Measurements from ENCODE around the gene SMIM13.

The SMIM13 gene

GRCh38 chr6:11093626-11094410, at the start of gene SMIM13:
Gene SMIM13, plus strand, starts transcription at chr6:11093834. Its CDS starts 480 bp downstream, at chr6:11094314.
- peak; percentile 87 to 90 for DNase-seq (ENCODE audit: low read depth in 1 of 2, low spot score in 1 of 2)

- DNase-seq (ENCODE audit: low read depth in 1 of 2, low spot score in 1 of 2): no peak
Observed at GRCh38 chr6:11043961-11044711, 49.5 kb upstream of the SMIM13 start, which contains the start of gene ELOVL2. Gene ELOVL2, minus strand, starts transcription at chr6:11044305. Its CDS starts 75 bp downstream, at chr6:11044230.

- no peak for DNase-seq (ENCODE audit: low read depth in 1 of 2, low spot score in 1 of 2)
Observed at GRCh38 chr6:11044712-11045167, 48.9 kb upstream of the SMIM13 start.

- no peak for DNase-seq (ENCODE audit: low read depth in 1 of 2, low spot score in 1 of 2)
Observed at GRCh38 chr6:11050731-11051130, 42.9 kb upstream of the SMIM13 start.

- DNase-seq (ENCODE audit: low read depth in 1 of 2, low spot score in 1 of 2): no peak
Observed at GRCh38 chr6:11053307-11053706, 40.3 kb upstream of the SMIM13 start.

- DNase-seq (ENCODE audit: low read depth in 1 of 2, low spot score in 1 of 2): no peak
Observed at GRCh38 chr6:11054722-11055121, 38.9 kb upstream of the SMIM13 start.

GRCh38 chr6:11055127-11055627, 38.5 kb upstream of the SMIM13 start:
- no peak for DNase-seq (ENCODE audit: low read depth in 1 of 2, low spot score in 1 of 2)

- DNase-seq (ENCODE audit: low read depth in 1 of 2, low spot score in 1 of 2): no peak
Observed at GRCh38 chr6:11056871-11057270, 36.8 kb upstream of the SMIM13 start.

GRCh38 chr6:11058406-11058805, 35.2 kb upstream of the SMIM13 start:
- DNase-seq (ENCODE audit: low read depth in 1 of 2, low spot score in 1 of 2): no peak

GRCh38 chr6:11062083-11062482, 31.6 kb upstream of the SMIM13 start:
- DNase-seq (ENCODE audit: low read depth in 1 of 2, low spot score in 1 of 2): no peak

GRCh38 chr6:11062715-11063114, 30.9 kb upstream of the SMIM13 start:
- DNase-seq (ENCODE audit: low read depth in 1 of 2, low spot score in 1 of 2): no peak

- DNase-seq (ENCODE audit: low read depth in 1 of 2, low spot score in 1 of 2): no peak
Observed at GRCh38 chr6:11064836-11065235, 28.8 kb upstream of the SMIM13 start.

GRCh38 chr6:11065436-11066202, 28.0 kb upstream of the SMIM13 start:
- no peak for DNase-seq (ENCODE audit: low read depth in 1 of 2, low spot score in 1 of 2)

GRCh38 chr6:11066505-11067347, 26.9 kb upstream of the SMIM13 start:
- no peak for DNase-seq (ENCODE audit: low read depth in 1 of 2, low spot score in 1 of 2)

- no peak for DNase-seq (ENCODE audit: low read depth in 1 of 2, low spot score in 1 of 2)
Observed at GRCh38 chr6:11067348-11067747, 26.3 kb upstream of the SMIM13 start.

GRCh38 chr6:11069760-11070159, 23.9 kb upstream of the SMIM13 start:
- no peak for DNase-seq (ENCODE audit: low read depth in 1 of 2, low spot score in 1 of 2)

GRCh38 chr6:11072101-11072500, 21.5 kb upstream of the SMIM13 start:
- no peak for DNase-seq (ENCODE audit: low read depth in 1 of 2, low spot score in 1 of 2)

- DNase-seq (ENCODE audit: low read depth in 1 of 2, low spot score in 1 of 2): no peak
Observed at GRCh38 chr6:11076540-11076939, 17.1 kb upstream of the SMIM13 start.

- no peak for DNase-seq (ENCODE audit: low read depth in 1 of 2, low spot score in 1 of 2)
Observed at GRCh38 chr6:11078266-11078665, 15.4 kb upstream of the SMIM13 start.

- no peak for DNase-seq (ENCODE audit: low read depth in 1 of 2, low spot score in 1 of 2)
Observed at GRCh38 chr6:11080296-11080695, 13.3 kb upstream of the SMIM13 start.

Data from stimulated activated CD4-positive, alpha-beta T cell treated with anti-CD3 and anti-CD28 coated beads, Interleukin-15, amount 100 ng/mL, for 1 hour (primary cell).